ENCODE measurements around the gene MZB1. TPM values are rescaled to one million over a fixed set of nuclear protein-coding genes. Genes with fewer than 3 reads are reported as not detected.

MZB1 gene
- total RNA-seq, 6 donors from 2014 or later: 1.5 to 30.7 (median 15.5) TPM

DNA sequence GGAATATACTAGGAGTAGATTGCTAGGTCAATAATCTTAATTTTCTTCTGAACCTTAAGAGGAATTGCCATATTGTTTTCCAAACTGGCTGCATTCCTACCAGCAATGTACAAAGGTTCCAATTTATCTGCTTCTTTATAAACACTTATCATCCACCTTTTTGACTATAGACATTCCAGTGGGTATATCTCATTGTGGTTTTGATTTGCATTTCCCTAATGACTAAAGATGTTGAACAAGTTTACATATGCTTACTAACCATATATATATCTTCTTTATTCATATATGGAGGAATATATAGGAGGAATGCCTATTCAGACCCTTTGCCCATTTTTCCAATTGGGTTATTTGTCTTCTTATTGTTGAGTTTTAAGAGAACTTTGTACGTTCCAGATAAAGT lies 42.0 kb upstream of the MZB1 start:
- no peaks in the 10 kb centered on the region for H3K4me1 ChIP-seq
- no peaks in the 10 kb centered on the region for H3K9me3 ChIP-seq
- 75 to 100% methylated on average over 1 of the region's 1 CpG for WGBS, 2 donors
- H3K4me3 ChIP-seq: no peak overlapping the region
- ATAC-seq (ENCODE audit: low FRiP score in 2 of 2) (no peak), DNase-seq (no peak)
- no peaks in the 10 kb centered on the region for H3K27me3 ChIP-seq
- H3K27ac ChIP-seq: no peak overlapping the region
- TF ChIP-seq POLR2AphosphoS5 (IDR thresholded peaks at IDR 0.05) (no peak), EP300 (IDR thresholded peaks at IDR 0.05) (no peak), POLR2A (IDR thresholded peaks at IDR 0.05) (no peak), CTCF (IDR thresholded peaks at IDR 0.05) (no peak)
- peaks cover 0 to 72% (median 12%) of the 10 kb centered on the region in 4 donors for H3K36me3 ChIP-seq

GRCh38 chr5:139430015-139430414 lies 40.3 kb upstream of the MZB1 start:
- Histone ChIP-seq H3K27me3 (no peaks in the 10 kb centered on the region), H3K4me3 (no peak overlapping the region), H3K9me3 (no peaks in the 10 kb centered on the region), H3K27ac (no peak overlapping the region), H3K4me1 (no peaks in the 10 kb centered on the region), H3K36me3 (peaks cover 0 to 81% (median 24%) of the 10 kb centered on the region in 4 donors)
- ATAC-seq (ENCODE audit: low FRiP score in 2 of 2): no peak
- DNase-seq: no peak
- TF ChIP-seq POLR2A (IDR thresholded peaks at IDR 0.05) (no peak), EP300 (IDR thresholded peaks at IDR 0.05) (no peak), POLR2AphosphoS5 (IDR thresholded peaks at IDR 0.05) (no peak)
- 80 to 82% methylated on average over 2 of the region's 2 CpGs for WGBS, 2 donors

GRCh38 chr5:139426203-139426885 lies 36.6 kb upstream of the MZB1 start:
- H3K36me3 ChIP-seq: peaks cover 0 to 70% (median 32%) of the 10 kb centered on the region in 4 donors
- no peak for TF ChIP-seq EP300 (IDR thresholded peaks at IDR 0.05)
- no peak for TF ChIP-seq POLR2AphosphoS5 (IDR thresholded peaks at IDR 0.05)
- no peak for TF ChIP-seq CTCF (IDR thresholded peaks at IDR 0.05)
- TF ChIP-seq POLR2A (IDR thresholded peaks at IDR 0.05): no peak
- no peaks in the 10 kb centered on the region for H3K4me1 ChIP-seq
- no peak overlapping the region for H3K27ac ChIP-seq
- no peak overlapping the region for H3K4me3 ChIP-seq
- no peaks in the 10 kb centered on the region for H3K27me3 ChIP-seq
- H3K9me3 ChIP-seq: no peaks in the 10 kb centered on the region
- DNase-seq (no peak), ATAC-seq (ENCODE audit: low FRiP score in 2 of 2) (no peak)
- WGBS, 2 donors: 83 to 84% methylated on average over 6 to 8 of the region's 8 CpGs

GRCh38 chr5:139425497-139425896 lies 35.8 kb upstream of the MZB1 start:
- no peak for ATAC-seq (ENCODE audit: low FRiP score in 2 of 2)
- TF ChIP-seq CTCF (IDR thresholded peaks at IDR 0.05) (no peak), POLR2A (IDR thresholded peaks at IDR 0.05) (no peak), EP300 (IDR thresholded peaks at IDR 0.05) (no peak)
- no peaks in the 10 kb centered on the region for H3K9me3 ChIP-seq
- no peak overlapping the region for H3K27ac ChIP-seq
- H3K4me1 ChIP-seq: no peaks in the 10 kb centered on the region
- no peak for DNase-seq
- H3K36me3 ChIP-seq: peaks cover 0 to 70% (median 34%) of the 10 kb centered on the region in 4 donors
- H3K27me3 ChIP-seq: no peaks in the 10 kb centered on the region
- WGBS, 2 donors: 89 to 92% methylated on average over 5 of the region's 5 CpGs
- no peak overlapping the region for H3K4me3 ChIP-seq

GRCh38 chr5:139422307-139422893 lies 32.7 kb upstream of the MZB1 start:
- Histone ChIP-seq H3K27me3 (no peaks in the 10 kb centered on the region), H3K27ac (no peak overlapping the region), H3K36me3 (peaks cover 0 to 77% (median 33%) of the 10 kb centered on the region in 4 donors), H3K9me3 (no peaks in the 10 kb centered on the region), H3K4me1 (peaks cover 3 to 13% (median 9%) of the 10 kb centered on the region in 4 donors), H3K4me3 (no peak overlapping the region)
- 42 to 44% methylated on average over 5 of the region's 5 CpGs for WGBS, 2 donors
- TF ChIP-seq POLR2A (IDR thresholded peaks at IDR 0.05) (no peak), CTCF (IDR thresholded peaks at IDR 0.05) (peak; percentile 67 to 89 (median 85))
- DNase-seq (peak in 1 of 2 donors; percentile 28), ATAC-seq (ENCODE audit: low FRiP score in 2 of 2) (peak; percentile 67 to 91)
